ENCODE results near the gene GID8.

GRCh38 chr20:62925076-62925419 lies 12.9 kb upstream of the GID8 start:
- TF ChIP-seq EZH2 (IDR thresholded peaks at IDR 0.05; ENCODE audit: low read length, unreplicated experiment) (no peak), CTCF (conservative IDR thresholded peaks at IDR 0.05; ENCODE audit: low read depth, low read length) (no peak), EZH2phosphoT487 (IDR thresholded peaks at IDR 0.05; ENCODE audit: borderline replicate concordance, low read length) (no peak)
